IPS-18c (cell line): ENCODE results near the gene COLEC11.
"Not testable (repeated sequence)": the region's sequence is repeated elsewhere in the genome, so short reads cannot be mapped to it uniquely, and the experiment has no call there.

Experiments used
- H3K4me3 ChIP-seq: 2 replicates; pipeline ENCODE4 v1.7.0; 2013; ENCODE audit warnings: low read depth, mild to moderate bottlenecking, low read length, moderate library complexity; ENCODE audit not compliant: insufficient read depth
- H3K9me3 ChIP-seq: one replicate; pipeline ENCODE4 v1.6.1; 2013; ENCODE audit warnings: mild to moderate bottlenecking, low read length, moderate library complexity; ENCODE audit not compliant: control insufficient read depth, insufficient read depth

Gene COLEC11

GRCh38 chr2:3614743-3615142 is 19.8 kb downstream of the COLEC11 start:
- H3K9me3 ChIP-seq = peaks cover 13% of the 10 kb centered on the region
- H3K4me3 ChIP-seq = not testable (repeated sequence)

- peaks cover 13% of the 10 kb centered on the region for H3K9me3 ChIP-seq
- H3K4me3 ChIP-seq = not testable (repeated sequence)
Measured at GRCh38 chr2:3615541-3616200, 20.8 kb downstream of the COLEC11 start.

GRCh38 chr2:3616435-3617197 is 21.7 kb downstream of the COLEC11 start:
- not testable (repeated sequence) for H3K4me3 ChIP-seq
- H3K9me3 ChIP-seq = peaks cover 13% of the 10 kb centered on the region

GRCh38 chr2:3617198-3617890 is 22.4 kb downstream of the COLEC11 start:
- Histone ChIP-seq H3K4me3 (no peak overlapping the region), H3K9me3 (peaks cover 13% of the 10 kb centered on the region)

- Histone ChIP-seq H3K4me3 (no peak overlapping the region), H3K9me3 (peaks cover 10% of the 10 kb centered on the region)
Measured at GRCh38 chr2:3618367-3618766, 23.5 kb downstream of the COLEC11 start.

- H3K9me3 ChIP-seq = peaks cover 9% of the 10 kb centered on the region
- no peak overlapping the region for H3K4me3 ChIP-seq
Measured at GRCh38 chr2:3619033-3619432, 24.1 kb downstream of the COLEC11 start.

- not testable (repeated sequence) for H3K4me3 ChIP-seq, H3K9me3 ChIP-seq
Measured at GRCh38 chr2:3619661-3620060, 24.7 kb downstream of the COLEC11 start.

GRCh38 chr2:3620834-3621233 is 25.9 kb downstream of the COLEC11 start:
- peaks cover 9% of the 10 kb centered on the region for H3K9me3 ChIP-seq
- no peak overlapping the region for H3K4me3 ChIP-seq

GRCh38 chr2:3622967-3623366 is 28.1 kb downstream of the COLEC11 start:
- H3K9me3 ChIP-seq = peaks cover 2% of the 10 kb centered on the region
- no peak overlapping the region for H3K4me3 ChIP-seq

GRCh38 chr2:3624059-3624794 is 29.3 kb downstream of the COLEC11 start:
- peaks cover under 1% of the 10 kb centered on the region for H3K9me3 ChIP-seq
- H3K4me3 ChIP-seq = no peak overlapping the region

- no peaks in the 10 kb centered on the region for H3K9me3 ChIP-seq
- no peak overlapping the region for H3K4me3 ChIP-seq
Measured at GRCh38 chr2:3625186-3625585, 30.3 kb downstream of the COLEC11 start.

GRCh38 chr2:3626118-3626811 is 31.4 kb downstream of the COLEC11 start:
- no peaks in the 10 kb centered on the region for H3K9me3 ChIP-seq
- H3K4me3 ChIP-seq = no peak overlapping the region

- Histone ChIP-seq H3K4me3 (no peak overlapping the region), H3K9me3 (no peaks in the 10 kb centered on the region)
Measured at GRCh38 chr2:3626812-3627499, 32.0 kb downstream of the COLEC11 start.

- H3K4me3 ChIP-seq = no peak overlapping the region
- no peaks in the 10 kb centered on the region for H3K9me3 ChIP-seq
Measured at GRCh38 chr2:3627500-3628100, 32.7 kb downstream of the COLEC11 start.

GRCh38 chr2:3628241-3628679 is 33.3 kb downstream of the COLEC11 start:
- Histone ChIP-seq H3K4me3 (no peak overlapping the region), H3K9me3 (no peaks in the 10 kb centered on the region)

GRCh38 chr2:3628800-3629199 is 33.9 kb downstream of the COLEC11 start:
- H3K4me3 ChIP-seq = no peak overlapping the region; the same call in 1 of the 2 replicates
- no peaks in the 10 kb centered on the region for H3K9me3 ChIP-seq
